HUDEP-2 (cell line): ENCODE results near the gene DHX30.
"Not testable (repeated sequence)": the region's sequence is repeated elsewhere in the genome, so short reads cannot be mapped to it uniquely, and the experiment has no call there.

Experiments
- DNase-seq, 76 experiments: peaks; one replicate each; lab custom pipeline; 2025; ENCODE audit not compliant: unreplicated experiment in 76 of 76; lab: John Stamatoyannopoulos, UW

Gene DHX30

DNA sequence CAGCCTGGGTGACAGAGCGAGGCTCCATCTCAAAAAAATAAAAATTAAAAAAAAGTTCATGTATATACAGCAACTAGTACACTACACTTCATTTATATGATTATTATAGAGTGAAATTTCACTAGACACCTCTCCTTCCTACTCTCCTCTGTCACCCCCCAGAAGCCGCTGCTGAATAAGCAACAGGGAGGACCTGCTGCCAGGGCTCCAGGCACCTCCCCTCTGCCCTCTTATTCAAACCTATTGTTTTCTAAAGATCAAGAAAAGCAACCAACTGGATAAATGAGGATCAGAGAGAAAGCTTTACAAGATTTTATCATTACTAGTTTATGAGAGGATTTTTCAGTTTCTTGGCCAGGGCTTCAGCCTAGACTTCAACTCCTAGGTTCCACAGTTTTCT is 71.5 kb downstream of the DHX30 start:
- DNase-seq = no peak

DNA sequence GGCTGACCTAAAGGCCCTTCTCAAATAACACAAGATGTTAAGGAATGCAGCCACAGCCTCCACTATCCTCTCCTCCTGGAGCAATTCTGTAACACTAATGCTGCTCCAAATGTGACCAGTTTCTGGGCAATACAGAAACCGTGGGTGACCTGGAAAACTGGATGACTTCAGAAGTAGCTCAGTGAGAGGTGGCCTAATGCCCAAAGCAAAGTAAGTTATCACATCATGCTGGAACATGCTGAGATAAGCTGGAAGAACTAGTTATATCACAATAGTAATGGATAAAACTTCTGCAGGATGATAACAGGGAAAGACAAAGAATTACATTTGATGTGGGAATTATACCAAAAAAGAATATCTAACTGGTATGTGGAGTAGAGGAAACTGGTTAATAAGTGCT is 72.0 kb downstream of the DHX30 start:
- DNase-seq = peak in 9 of 76 experiments; percentile 6 to 22 (median 12)

GRCh38 chr3:47877290-47877689 is 74.4 kb downstream of the DHX30 start:
- no peak for DNase-seq

- no peak for DNase-seq
Measured at GRCh38 chr3:47877719-47878118, 74.8 kb downstream of the DHX30 start.

- DNase-seq = no peak
Measured at GRCh38 chr3:47882338-47882737, 79.4 kb downstream of the DHX30 start.

- no peak for DNase-seq
Measured at GRCh38 chr3:47884603-47885002, 81.7 kb downstream of the DHX30 start.

DNA sequence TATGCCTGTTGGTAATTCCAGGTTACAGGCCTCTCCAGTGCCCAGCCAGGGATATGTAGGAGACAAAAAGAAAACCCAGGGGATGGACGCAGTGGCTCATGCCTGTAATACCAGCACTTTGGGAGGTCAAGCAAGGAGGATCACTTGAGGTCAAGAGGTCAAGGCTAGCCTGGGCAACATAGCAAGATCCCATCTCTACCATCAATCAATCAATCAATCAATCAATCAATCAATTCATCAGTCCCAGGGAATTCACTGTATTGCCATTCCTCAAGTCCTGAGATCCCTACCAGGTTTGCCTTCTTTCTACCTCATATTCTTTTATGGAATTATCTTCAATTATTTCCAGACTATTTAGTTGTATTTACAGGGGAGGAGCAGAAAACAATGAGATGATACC is 82.2 kb downstream of the DHX30 start:
- DNase-seq = no peak

- DNase-seq = not testable (repeated sequence)
Measured at GRCh38 chr3:47887991-47888390, 85.1 kb downstream of the DHX30 start.

GRCh38 chr3:47888986-47889757 is 86.2 kb downstream of the DHX30 start:
- no peak for DNase-seq

DNA sequence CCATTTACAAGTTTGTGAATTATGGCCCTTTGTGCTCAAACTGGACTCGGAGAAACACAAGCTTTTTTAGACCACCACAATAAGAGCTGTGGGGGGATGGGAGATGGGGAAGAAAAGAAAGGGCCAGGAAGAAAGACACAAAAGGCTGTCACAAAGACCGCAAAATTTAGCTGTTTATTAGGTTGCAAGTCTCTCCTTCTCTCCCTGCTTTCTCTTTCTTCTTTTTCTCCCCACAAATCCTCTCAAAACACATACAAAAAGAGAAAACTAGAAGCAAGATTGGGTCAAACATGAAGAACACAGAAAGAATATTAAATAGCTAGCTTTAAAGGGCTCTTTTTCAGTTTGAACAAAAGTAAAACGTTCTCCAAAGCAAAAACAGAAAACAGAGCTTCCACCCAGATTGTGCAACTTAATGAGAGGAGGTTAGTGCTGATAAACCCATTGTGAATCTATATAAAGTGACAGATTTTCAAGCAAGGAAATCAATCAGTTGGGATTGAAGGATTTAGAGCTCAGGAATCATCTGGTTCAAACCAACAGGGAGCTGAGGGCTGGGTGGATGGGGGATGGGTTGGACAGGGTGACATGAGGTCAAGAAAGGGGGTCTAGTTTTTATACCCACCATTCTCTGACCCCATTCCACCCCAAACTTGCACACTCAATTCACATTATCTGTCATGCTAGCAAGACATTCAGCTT is 87.3 kb downstream of the DHX30 start:
- DNase-seq = no peak

GRCh38 chr3:47890828-47891612 is 88.1 kb downstream of the DHX30 start:
- DNase-seq = no peak

GRCh38 chr3:47891613-47892005 is 88.7 kb downstream of the DHX30 start:
- no peak for DNase-seq

GRCh38 chr3:47892286-47893040 is 89.5 kb downstream of the DHX30 start:
- no peak for DNase-seq

DNA sequence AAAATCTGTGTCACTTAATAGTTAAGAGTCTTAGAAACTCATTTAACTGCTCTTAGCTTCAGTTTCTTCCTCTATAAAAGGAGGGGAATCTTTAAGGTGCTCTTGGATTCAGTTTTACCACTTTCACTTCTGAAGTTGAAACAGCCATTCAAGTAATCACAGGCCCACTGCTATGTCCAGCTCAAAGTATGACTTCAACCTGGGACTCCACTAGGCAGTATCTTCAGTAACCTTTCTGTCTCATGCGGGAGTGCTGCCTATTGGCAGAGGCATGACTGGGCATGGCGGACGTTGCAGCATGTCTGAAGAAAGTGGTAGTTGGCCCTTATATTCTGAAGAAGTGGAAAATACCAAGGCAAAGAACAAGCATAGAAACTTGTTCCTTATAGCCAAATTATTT is 92.3 kb downstream of the DHX30 start:
- DNase-seq = no peak

DNA sequence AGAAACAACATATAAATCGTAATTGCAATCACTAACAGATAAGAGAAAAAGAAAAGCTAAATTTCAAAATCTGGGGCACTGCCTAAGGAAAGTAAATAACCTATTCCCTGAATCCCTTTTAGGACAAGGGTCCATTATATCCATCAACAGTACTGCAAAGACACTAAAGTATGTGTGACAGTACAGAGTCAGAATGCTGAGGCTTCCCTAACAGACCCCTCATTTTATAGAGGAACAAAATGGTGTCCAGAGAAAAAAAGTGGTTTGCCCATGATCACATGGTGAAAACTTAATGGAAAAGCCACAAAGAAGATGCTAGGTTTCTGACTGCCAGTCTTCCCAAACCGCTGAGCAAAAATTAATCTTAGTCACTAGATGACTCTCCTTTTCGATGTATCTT is 93.8 kb downstream of the DHX30 start:
- no peak for DNase-seq

- no peak for DNase-seq
Measured at GRCh38 chr3:47897954-47898353, 95.0 kb downstream of the DHX30 start.

- DNase-seq = no peak
Measured at GRCh38 chr3:47899495-47900108, 96.7 kb downstream of the DHX30 start.
